Lower lobe of right lung (tissue), 2 donors: Measurements from ENCODE around the gene MAPKAPK2. TPM values are rescaled to one million over a fixed set of nuclear protein-coding genes. Genes with fewer than 3 reads are reported as not detected.

Source experiments
- ATAC-seq, 2 donors: fragments of 200-7000 bp; cut with Tn5 transposase; one replicate each; pipeline ENCODE4 v1.9.1; 2020 to 2022; ENCODE audit warnings: mild to moderate bottlenecking in 2 of 2, moderate library complexity in 2 of 2
- DNase-seq: peaks from one replicate; pipeline ENCODE4 v3.0.0-alpha.2; 2020
- H3K27ac ChIP-seq: fragments of 200-600 bp; one replicate; pipeline ENCODE4 v1.8.0; 2022
- H3K27me3 ChIP-seq: fragments of 200-600 bp; one replicate; pipeline ENCODE4 v1.8.0; 2022; ENCODE audit warnings: low read depth
- H3K36me3 ChIP-seq: fragments of 200-600 bp; one replicate; pipeline ENCODE4 v1.8.0; 2022; ENCODE audit warnings: mild to moderate bottlenecking
- H3K4me1 ChIP-seq: fragments of 200-600 bp; one replicate; pipeline ENCODE4 v1.8.0; 2022
- H3K4me3 ChIP-seq: fragments of 200-600 bp; one replicate; pipeline ENCODE4 v1.8.0; 2022; ENCODE audit warnings: mild to moderate bottlenecking
- H3K9me3 ChIP-seq: fragments of 200-600 bp; one replicate; pipeline ENCODE4 v1.8.0; 2022
- intact Hi-C: fragments of 100-400 bp; cut with DNase I; formaldehyde crosslinking; loops from one replicate; pipeline ENCODE4 v1.11.0; 2022
- total RNA-seq: library from RNA; stranded (reverse); fragmentation: NEBNext Ultra II Directional; extraction: Animal tissue kit (Norgen Biotek cat#: 25700); gene quantifications from one replicate; pipeline ENCODE4 v1.2.1, GENCODE V29; 2021
- TF ChIP-seq, protein P1 (sequence below): fragments of 200-600 bp; IDR thresholded peaks from one replicate; pipeline ENCODE4 v1.8.0; 2022; ENCODE audit warnings: antibody characterized with exemption, mild to moderate bottlenecking
- donor health status: DM: no; HTN: yes; CAD: no; lungs with severe emphysema.

MAPKAPK2 gene
- total RNA-seq, 1 donor from 2014 or later = 87.0 TPM

DNA sequence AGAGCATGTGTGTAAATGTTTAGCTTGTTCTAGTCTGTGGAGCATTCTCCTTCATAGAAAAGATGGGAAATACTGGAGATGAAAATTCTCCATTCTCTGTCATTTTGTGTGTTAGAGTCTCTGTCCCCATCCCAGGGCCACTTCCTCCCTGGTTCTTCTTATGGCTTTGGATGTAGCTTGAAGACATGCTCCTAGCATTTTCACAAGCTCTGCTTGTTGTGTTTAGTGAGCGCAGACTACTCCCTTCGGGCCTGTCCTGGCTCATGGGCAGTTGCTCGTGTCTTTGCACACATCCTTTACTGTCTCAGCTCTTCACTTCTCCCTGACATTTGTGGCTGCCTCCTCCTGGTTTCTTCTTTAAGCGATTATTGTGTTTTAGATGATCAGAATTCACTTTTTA is 30.4 kb downstream of the MAPKAPK2 start:
- DNase-seq = no peak
- Histone ChIP-seq H3K9me3 (no peaks in the 10 kb centered on the region), H3K27ac (no peak overlapping the region), H3K27me3 (no peaks in the 10 kb centered on the region), H3K4me3 (no peak overlapping the region), H3K36me3 (no peaks in the 10 kb centered on the region), H3K4me1 (peaks cover 68% of the 10 kb centered on the region)
- intact Hi-C loops = no loop called here
- TF ChIP-seq, protein P1, sequence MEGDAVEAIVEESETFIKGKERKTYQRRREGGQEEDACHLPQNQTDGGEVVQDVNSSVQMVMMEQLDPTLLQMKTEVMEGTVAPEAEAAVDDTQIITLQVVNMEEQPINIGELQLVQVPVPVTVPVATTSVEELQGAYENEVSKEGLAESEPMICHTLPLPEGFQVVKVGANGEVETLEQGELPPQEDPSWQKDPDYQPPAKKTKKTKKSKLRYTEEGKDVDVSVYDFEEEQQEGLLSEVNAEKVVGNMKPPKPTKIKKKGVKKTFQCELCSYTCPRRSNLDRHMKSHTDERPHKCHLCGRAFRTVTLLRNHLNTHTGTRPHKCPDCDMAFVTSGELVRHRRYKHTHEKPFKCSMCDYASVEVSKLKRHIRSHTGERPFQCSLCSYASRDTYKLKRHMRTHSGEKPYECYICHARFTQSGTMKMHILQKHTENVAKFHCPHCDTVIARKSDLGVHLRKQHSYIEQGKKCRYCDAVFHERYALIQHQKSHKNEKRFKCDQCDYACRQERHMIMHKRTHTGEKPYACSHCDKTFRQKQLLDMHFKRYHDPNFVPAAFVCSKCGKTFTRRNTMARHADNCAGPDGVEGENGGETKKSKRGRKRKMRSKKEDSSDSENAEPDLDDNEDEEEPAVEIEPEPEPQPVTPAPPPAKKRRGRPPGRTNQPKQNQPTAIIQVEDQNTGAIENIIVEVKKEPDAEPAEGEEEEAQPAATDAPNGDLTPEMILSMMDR = no peak
- ATAC-seq = no peak

DNA sequence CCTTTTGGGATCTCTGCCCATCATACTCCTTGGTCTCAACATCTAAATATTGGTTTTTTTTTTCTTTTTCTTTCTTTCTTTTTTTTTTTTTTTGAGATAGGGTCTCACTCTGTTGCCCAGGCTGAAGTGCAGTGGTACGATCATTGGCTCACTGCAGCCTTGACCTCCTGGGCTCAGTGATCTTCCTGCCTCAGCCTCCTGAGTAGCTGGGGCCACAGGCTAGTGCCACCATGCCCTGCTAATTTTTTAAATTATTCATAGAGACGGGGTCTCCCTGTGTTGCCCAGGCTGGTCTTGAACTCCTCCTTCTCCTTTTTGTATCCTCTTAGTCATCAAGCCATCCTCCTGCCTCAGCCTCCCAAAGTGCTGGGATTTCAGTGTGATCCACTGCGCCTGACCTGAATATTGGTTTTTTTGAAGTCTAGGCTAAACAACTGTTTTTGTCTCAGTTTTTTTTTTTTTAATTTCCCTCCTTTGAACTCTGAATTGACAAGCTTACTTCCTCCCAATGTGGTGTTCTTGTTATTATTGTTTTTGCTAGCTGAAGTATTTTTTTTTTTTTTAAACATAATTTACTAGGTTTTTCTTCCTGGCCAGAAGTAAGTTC is 30.9 kb downstream of the MAPKAPK2 start:
- Histone ChIP-seq H3K4me3 (no peak overlapping the region), H3K27me3 (no peaks in the 10 kb centered on the region), H3K36me3 (no peaks in the 10 kb centered on the region), H3K9me3 (no peaks in the 10 kb centered on the region), H3K27ac (peak overlapping the region; percentile 7), H3K4me1 (peaks cover 62% of the 10 kb centered on the region)
- intact Hi-C loops = no loop called here
- ATAC-seq (no peak), DNase-seq (no peak)
- TF ChIP-seq, protein P1 = no peak

DNA sequence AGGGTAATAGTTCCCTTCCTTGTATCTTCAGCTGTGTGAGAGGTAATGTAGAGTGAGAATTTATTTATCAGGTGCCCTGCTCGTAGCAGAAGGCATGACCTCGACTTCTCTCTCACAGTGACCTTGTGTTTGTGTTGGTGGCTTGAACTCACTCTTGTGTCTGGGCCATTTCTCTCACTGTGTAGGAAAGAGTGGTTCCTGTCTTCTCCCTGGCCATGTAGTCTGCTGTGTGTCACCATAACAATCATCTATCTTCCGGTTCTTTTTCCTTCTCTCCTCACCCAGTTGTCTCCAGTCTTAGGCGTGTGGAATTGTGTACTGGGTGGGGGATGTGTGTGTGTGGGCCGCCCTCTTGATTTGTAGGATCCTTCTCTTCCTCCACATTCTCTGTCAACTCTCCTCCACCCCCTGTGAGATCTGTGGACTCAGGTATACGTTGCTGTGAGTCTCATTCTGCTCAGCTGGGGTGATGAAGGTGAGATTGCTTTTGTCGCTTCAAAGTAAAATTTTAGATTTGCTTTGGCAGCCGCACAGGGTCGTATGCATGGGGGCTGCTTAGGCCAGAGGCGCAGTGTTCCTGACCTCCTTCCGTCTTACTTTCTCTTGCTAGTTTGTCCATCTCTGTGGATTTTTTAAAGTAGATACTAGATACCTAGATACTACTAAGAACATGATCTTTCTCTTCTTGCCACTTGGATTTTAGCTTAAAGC is 31.6 kb downstream of the MAPKAPK2 start:
- peaks cover 64% of the 10 kb centered on the region for H3K4me1 ChIP-seq
- ATAC-seq = no peak
- no peaks in the 10 kb centered on the region for H3K27me3 ChIP-seq
- no peak for DNase-seq
- H3K27ac ChIP-seq = peak overlapping the region; percentile 7
- H3K36me3 ChIP-seq = no peaks in the 10 kb centered on the region
- TF ChIP-seq, protein P1 = no peak
- no peaks in the 10 kb centered on the region for H3K9me3 ChIP-seq
- intact Hi-C loops = no loop called here
- H3K4me3 ChIP-seq = no peak overlapping the region

DNA sequence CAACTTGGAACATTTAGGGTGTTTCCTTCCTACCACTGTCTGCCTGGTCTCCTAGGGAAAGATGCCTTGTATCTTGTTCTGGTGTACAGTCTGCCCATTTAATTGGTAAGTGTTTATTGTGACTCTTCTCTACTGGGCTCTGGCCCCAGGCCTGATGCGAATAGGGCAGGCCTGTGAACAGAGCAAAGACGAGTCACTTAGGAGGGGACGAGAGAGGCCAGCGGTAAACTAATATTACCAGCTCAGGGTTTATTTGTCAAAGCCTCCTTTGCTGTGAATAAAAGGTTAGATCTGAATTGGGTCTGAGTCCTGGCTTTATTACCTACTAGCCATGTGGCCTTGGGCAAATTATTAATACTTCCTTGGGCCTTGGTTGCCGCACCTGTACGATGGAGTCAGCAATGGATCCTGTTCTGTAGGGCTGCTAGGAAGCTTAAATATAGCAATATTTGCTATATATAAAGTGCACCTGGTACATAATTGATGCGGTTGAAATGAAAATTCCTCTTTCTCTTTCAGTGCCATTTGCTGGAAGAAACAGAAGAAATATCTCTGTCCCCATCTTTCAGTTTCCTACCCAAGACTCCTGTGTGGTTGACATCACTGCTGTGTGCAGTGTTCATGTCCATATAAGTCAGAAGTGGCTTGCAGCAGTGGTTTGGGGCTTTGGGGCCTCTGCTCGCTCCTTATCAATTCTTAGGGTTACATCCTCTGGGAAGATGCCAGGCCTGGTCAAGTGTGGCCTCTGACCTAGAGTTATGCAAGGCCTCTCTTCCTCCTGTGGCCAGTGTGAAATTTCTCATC is 32.4 kb downstream of the MAPKAPK2 start:
- no peak overlapping the region for H3K27ac ChIP-seq
- intact Hi-C loops = no loop called here
- peak; percentile 40 to 51 for ATAC-seq
- no peak overlapping the region for H3K4me3 ChIP-seq
- no peak for DNase-seq
- no peaks in the 10 kb centered on the region for H3K36me3 ChIP-seq
- no peaks in the 10 kb centered on the region for H3K27me3 ChIP-seq
- peaks cover 68% of the 10 kb centered on the region for H3K4me1 ChIP-seq
- TF ChIP-seq, protein P1 = no peak
- no peaks in the 10 kb centered on the region for H3K9me3 ChIP-seq

DNA sequence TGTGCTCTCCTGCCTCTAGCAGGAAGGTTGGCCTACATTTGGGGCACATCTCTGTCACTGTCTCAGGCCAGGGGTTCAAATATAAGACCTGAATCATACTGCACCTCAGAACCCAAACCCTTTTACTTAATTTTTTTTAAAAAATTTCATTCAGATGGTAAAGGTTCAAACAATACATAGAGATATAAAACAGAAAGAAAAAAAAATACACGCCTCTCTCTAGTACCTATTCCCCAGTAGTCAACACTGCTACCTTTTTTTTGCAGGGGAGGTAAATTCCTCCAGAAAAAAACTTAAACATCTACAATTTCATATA is 32.9 kb downstream of the MAPKAPK2 start:
- Histone ChIP-seq H3K4me3 (no peak overlapping the region), H3K27ac (no peak overlapping the region), H3K4me1 (peaks cover 67% of the 10 kb centered on the region), H3K36me3 (no peaks in the 10 kb centered on the region), H3K27me3 (no peaks in the 10 kb centered on the region), H3K9me3 (no peaks in the 10 kb centered on the region)
- TF ChIP-seq, protein P1 = no peak
- no peak for DNase-seq
- intact Hi-C loops = no loop called here
- no peak for ATAC-seq
